Activated naive CD4-positive, alpha-beta T cell treated with anti-CD3 and anti-CD28 coated beads, Interleukin-2, amount 50 U/mL, for 16 hours (primary cell): ENCODE measurements around the gene MRPL28.
"Not testable (repeated sequence)": the region's sequence is repeated elsewhere in the genome, so short reads cannot be mapped to it uniquely, and the experiment has no call there.

Experiments used
- DNase-seq: peaks from one replicate; pipeline ENCODE4 v3.0.0-alpha.2; 2020

The MRPL28 gene

GRCh38 chr16:373020-373598 is 2.8 kb upstream of the MRPL28 start:
- no peak for DNase-seq

DNA sequence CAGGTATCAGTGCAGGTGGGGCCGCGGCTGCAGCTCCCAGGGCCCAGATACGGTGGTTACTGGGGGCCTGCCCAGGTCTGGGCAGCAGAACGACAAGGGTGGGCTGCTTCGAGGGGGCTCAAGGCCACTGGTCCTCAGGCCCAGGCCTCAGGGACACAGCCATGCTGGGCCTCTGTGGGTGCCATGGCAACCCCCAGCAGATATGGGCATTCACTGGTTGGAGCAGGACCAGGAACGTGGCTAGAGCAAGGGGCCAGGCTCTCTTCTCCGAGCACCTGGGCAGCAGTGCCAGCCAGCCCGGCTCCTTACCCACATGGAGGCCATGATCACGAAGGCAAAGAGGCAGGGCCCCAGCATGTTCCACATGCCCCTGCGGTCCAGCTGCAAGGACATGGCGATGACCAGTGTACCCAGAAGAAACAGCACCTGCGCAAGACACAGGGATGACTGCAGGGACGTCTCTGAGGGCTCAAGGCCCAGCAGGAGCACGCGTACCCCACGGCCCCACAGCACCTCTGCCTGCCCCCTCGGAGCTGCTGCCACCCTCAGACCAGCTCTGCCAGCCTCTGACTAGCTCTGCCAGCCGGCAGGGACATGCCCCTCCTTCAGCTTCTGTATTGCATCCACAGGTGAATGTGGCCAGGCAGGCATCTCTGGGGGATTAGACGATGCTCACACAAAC is 2.1 kb upstream of the MRPL28 start:
- DNase-seq: no peak

DNA sequence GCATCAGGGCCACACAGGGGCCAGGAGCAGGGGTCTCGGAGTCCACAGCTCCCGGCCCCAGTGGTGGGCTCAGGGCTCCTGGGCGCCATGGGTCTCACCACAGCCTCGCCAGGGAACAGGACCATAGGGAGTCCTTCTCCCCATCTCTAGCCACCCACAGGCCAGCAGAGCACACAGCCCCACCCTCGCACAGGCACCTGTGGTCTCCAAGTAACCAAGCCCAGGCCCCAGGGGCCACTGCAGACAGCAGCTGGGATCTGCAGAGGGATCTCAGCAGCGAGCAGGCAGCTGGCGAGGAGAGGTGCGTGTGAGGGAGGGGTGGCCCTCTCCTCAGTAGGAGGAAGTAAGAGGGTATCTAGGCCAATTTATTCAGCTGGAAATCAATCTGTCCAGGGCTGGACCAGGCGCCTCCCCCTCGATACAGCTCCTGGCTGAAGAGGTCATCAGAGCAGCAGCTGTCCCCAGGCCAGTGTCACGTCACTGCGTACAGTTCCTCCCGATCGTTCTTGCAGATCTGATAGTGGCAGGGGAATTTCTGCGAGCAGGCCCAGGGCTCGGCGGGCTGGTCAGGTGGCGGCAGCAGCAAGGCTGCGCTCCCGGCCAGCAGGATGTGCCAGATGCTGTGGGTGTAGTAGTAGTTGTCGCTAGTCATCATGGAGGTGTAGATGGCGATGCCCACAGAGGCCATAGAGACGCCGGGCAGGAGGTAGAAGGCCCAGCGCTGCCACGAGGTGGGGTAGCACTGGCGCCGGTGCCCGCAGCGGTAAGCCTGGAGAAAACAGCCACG is 1.4 kb upstream of the MRPL28 start:
- DNase-seq: no peak

- no peak for DNase-seq
These were observed 709 bp upstream of the MRPL28 start for GRCh38 chr16:370979-371514.

DNA sequence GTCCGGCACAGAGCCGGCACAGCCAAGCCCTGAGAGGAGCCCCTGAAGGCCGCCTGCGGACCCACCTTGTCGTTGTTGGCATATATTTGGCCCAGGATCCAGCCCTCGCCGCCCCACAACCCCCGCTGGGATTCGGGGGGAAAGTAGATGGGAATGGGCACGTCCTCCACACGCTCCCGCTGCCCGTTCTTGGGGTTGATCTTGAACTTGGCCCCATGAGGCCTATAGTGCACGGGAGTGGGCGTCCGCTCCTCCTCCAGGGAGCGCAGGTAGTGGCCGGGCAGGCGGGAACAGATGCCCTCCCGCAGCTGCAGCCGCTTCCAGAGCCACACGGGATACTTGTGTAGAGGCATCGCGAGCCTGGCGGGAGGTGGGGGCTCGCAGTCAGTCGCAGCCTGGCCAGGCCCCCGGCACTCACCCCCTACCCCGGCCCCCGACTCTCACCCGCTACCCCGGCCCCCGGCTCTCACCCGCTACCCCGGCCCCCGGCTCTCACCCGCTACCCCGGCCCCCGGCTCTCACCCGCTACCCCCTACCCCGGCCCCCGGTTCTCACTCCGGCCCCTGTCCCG is 387 bp downstream of the MRPL28 start:
- no peak for DNase-seq

GRCh38 chr16:369275-369865 is 968 bp downstream of the MRPL28 start:
- DNase-seq: no peak

GRCh38 chr16:368388-369158 is 1.8 kb downstream of the MRPL28 start:
- DNase-seq: no peak

DNA sequence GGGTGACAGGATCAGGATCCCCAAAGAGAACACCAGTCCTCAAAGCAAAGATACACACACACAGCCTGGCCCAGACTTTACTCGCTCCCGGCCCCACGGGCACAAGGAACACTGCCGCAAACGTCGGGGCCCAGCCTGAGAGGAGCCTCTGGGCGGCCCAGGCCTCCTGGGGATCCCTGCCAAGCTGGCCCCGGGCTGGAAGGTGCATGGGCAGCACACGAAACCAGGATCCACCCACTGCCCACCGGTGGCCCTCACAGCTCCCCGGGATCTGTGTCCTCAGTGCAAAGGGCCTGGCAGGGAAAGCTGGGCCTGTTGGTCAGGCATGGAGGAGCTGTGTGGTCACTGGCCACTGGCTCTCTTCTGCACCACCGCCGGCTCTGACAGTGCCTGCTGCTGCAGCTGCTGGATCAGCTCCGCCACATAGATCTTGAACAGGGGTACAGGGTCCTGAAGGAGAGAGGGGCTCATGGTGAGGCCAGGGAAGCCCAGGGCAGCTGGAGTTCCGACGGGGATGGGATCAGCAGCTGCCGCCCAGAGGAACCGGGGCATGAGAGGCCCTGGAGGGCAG is 2.9 kb downstream of the MRPL28 start:
- no peak for DNase-seq

DNA sequence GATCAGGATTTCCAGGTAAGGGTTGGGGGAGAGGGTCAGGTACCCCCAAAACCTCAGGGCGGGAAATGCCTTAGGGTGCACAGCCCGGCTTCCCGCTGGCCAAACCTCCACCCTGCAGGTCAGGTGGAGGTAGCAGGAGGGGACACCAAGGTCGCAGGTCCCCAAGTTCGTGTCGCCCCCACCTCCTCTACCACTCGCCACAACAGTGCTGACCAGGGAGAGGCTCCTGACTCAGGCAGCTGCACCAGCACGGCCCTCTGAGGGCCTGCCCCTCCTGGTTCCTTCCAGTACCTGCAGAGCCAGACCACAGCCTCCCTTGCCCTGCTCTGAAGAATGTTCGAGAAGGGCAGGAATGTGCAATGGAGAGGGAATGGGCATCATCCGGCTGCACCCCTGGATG is 3.9 kb downstream of the MRPL28 start:
- no peak for DNase-seq

GRCh38 chr16:364595-365491 is 5.5 kb downstream of the MRPL28 start:
- no peak for DNase-seq

GRCh38 chr16:363766-364490 is 6.4 kb downstream of the MRPL28 start:
- DNase-seq: no peak

DNA sequence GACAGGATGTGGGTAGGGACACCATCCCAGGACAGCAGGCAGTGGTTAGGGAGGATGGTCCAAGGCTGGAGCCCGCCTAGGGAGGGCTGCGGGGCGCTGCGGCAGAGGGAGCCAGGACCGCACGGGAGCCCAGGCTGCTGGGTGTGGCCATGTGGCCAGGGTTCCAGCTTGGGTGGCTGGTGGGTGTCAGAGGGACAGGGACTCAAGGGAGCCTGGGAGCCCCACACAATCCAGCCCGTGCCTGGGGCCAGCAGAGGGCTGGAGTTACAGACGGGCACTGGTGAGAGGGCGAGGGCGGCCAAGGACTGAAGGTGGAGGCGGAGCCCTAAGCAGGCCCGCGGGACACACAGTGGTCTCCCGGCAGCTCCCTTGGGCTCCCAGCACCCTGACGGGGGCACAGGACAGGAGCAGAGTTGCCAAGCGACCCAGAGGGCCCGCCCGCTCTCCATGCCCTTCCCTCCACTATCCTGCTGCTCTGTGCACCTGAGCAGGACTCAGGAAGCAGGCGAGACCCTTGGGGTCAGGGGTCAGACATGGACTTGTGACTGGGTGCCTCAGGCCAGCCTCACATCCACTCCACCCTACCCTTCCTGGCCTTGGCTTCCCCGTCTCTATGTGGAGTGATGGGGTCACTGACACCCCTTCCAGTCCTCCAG is 7.1 kb downstream of the MRPL28 start:
- DNase-seq: no peak

- DNase-seq: not testable (repeated sequence)
These were observed 7.7 kb downstream of the MRPL28 start for GRCh38 chr16:362702-362999.

- peak; percentile 74 for DNase-seq
These were observed 8.3 kb downstream of the MRPL28 start for GRCh38 chr16:361872-362701.

DNA sequence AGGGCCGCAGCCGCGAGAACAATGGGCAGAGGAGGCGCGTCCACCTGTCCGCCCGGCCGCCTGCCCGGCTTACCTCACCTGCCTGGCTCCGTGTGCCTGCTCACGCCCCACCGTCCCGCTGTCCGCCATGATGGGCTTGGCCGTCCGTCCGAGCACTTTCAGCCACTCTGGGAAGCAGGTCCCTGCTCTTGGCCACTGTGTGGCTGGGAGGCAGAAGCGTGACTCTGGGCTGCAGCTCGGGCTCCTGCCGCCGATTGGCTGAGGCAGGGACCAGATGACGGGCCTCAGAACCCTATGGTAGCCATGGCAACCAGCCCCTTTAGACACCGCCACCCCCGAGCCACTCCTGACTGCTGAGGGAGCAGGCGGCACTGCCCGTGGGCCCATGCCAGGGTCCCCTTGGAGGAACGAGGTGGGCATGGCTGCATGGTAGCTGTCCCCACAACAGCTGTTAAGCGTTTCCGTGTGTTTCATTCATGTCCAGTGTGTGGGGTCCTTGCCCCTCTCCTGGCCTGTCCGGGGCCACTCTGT is 8.9 kb downstream of the MRPL28 start:
- no peak for DNase-seq

DNA sequence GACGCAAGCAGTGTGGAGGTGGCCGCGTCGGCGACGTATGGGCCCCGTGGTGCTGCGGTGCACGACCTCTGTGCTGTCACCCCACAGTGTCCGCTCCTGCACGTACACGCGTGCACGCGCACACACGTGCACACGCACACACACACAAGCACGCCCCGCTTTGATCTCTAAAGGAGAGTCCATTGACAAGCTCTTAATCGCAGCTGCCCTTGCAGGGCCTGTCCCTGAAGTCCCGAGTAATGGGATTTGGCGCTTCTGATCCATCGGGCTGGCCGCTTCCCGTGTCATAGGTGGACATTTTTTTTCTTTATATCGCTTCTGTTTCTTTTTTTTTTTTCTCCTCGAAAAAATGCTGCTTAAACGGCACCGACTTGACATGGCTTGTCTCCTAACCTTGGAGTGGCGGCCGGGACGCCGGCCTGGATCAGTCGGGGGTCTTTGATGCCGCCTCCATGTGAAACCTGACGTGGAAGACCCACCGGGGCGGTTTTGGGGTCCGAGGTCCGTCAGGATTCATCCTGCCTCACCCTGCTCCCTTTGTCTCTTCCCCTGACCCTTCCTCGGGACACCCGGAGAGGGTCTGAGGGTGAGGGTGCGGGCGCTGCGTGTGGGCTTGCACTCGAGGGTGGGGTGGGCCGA is 9.5 kb downstream of the MRPL28 start:
- no peak for DNase-seq

DNA sequence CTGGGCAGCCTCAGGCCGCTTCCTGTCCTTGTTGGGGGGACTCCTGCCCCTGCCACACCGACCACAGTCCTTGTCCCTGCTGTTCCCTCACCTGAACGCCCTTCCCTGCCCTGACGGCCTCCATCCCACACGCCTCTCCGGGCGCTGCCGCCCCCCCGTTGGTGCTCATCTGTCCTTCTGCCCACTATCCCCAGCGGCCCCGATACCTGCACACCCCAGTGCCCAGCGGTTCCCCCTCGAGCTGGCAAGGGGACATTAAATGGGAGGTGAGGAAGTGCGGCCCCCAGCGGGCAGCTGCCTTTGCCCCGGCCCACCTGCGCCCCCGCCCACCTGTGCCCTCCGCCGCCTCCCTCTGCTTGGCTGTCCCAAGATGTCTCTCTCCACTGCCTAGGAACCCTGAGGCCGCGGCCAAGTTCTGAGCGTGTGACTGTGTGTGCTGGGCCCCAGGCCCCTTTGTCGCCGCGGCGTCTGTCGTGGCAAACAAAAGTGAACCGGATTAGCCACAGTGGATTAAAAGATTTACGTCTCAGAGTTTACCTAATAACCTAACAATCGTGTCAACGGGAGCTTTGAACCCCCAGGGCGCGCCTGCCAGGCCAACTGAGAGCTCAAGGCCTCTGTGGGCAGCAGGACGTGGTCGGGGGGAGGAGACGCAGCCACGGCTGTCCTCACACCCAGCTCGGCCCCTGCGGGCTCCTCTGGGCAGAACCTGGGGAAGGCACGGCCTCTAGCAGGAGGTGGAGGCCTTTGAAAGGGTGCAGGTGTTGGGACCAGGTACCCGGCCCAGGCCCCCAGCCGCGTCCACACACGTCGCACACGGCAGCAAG is 10.3 kb downstream of the MRPL28 start:
- no peak for DNase-seq
